Inferior parietal cortex (tissue), 1 donor: ENCODE measurements around the gene ZFP92.

ENCODE experiments used
- DNase-seq: peaks from one replicate; pipeline ENCODE4 v3.0.0-alpha.2; 2016; ENCODE audit errors: extremely low spot score

The ZFP92 gene

DNA sequence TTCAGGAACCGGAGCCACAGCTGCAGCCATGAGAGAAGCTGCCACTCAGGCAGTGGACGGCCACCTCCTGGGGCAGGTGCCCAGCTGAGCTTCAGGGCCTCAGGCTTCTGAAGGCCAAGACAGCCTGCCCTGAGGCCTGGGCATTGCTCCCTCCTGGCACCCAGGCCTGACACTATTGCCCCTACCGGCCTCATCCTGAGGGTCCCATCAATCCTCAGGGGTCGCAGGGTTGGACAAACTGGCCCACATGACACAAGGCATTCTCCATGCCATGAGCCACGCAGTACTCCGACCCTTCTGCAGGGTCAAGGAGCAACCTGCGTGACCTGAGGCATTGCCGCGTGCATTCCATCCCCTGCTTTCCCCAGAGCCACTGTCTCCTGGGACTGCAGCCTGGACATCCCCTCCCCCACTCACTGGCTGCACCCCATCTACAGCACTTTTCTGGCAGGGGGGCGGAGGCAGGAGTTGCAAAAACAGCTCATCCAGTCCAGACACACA lies 3.0 kb upstream of the ZFP92 start:
- DNase-seq: no peak

GRCh38 chrX:153408871-153409351 lies 2.4 kb upstream of the ZFP92 start:
- no peak for DNase-seq

- DNase-seq: no peak
Observed at GRCh38 chrX:153409414-153410101, 1.7 kb upstream of the ZFP92 start.

DNA sequence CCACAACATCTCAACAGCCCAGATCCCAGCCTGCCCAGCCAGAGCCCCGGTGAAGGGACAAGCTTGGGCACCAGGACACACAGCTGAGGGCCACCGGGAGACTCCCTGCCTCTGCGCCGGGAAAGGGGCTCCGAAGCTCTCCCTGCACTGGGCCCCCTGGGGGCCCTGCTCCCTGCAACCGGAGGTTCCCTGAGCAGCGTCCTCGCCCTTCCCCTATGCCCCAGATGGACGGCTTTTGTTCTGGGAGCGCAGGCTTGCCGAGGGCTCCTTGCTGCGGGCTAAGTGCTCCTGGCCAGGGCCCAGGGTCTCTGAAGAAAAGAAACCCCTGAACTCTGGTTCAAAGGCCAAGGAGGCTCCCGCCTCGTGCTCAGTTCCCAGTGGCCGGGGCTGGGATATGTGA lies 899 bp upstream of the ZFP92 start:
- DNase-seq: no peak

DNA sequence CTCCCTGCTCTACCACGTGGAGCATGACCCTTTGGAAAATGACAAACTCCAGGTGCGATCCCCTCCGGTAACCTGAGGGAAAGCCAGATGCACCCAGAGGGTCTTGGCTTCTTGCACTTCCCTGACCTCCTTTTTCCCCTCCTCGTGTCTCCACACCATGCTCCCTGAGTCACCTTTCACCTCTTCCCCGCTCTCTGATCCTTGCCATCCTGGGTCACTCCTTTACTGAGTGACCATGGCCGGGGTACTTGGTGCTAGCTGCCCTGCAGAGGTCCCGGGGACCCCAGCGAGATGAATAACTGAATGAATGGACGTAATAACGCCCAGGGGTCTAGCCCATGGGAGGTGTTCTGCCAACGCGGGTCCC lies 401 bp upstream of the ZFP92 start:
- DNase-seq: no peak

- no peak for DNase-seq
Observed at GRCh38 chrX:153411988-153412574, 809 bp downstream of the ZFP92 start.

DNA sequence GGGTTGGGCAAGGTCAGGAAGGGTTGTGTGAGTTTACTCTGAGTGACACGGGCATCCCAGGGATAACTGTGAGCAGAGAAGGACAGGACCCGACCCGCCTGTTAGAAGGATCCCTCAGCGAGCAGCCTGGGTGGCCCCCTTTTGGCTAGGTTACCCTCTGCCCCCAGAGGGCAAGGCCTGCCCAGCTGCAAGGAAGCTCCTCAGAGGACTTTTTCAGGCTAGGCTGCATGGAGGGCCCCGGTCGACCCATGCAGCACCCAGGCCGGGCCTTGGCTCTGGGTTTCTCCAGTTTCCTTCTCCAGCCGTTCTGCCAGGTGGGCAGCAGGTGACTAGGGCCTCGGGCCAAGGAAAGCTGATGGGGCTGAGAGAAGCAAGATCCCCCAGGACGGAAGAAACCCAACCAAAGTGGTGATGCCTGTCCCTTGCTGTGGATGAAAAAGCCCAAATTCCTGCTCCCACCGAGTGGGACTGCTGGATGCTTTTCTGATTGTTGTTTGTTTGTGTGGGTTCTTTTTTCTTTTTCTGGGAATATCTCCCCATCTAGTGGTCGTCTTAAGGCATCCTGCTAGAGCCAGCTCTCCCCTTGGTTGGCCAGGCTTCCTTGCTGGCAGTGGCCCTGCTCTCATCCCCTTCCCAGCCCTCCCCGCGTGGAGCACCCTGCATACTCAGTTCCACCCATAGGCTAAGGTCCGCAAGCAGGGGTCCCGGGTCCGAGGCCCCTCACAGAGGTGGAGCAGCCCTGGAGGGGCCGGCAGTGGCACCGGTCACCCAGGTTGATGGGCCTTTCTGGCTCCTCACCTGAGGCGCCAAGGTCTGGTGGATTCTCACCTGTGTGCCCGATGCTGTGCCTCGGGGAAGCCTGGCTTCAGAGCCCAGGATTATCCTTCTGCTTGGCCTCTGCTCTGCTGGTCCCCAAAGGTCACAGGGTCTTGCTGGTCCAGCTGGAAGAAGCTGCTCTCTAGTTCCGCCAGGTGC lies 1.8 kb downstream of the ZFP92 start:
- no peak for DNase-seq

- no peak for DNase-seq
Observed at GRCh38 chrX:153413731-153414130, 2.5 kb downstream of the ZFP92 start.

DNA sequence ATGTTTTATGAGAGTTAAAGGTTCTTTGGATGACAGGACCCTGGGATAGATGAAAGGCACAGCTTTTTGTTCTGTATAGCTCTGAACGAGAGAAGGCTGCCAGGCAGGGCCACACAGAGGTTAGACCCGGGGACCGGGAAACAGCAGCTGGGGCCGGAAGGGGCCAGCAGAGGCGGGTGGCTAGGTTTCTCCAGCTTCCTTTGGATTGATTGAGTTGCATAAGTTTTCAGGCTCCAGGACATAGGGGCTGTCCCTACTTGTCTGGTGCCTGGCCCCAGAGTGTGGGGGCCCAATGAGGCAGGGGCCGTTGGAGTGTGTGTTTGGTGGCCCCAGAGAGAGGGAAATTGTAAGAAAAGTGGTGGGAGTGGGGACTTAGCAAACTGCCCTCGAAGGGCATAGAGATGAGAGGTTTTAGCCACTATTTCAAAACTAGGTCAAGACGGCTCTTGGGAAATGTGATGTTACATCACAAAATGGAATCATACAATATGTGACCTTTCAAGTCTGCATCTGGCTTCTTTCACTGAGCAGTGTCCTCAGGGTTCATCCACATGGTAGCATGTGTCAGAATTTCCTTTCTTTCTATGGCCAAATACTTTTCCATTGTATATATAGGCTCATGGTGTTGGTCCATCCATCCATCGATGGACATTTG lies 3.7 kb downstream of the ZFP92 start:
- no peak for DNase-seq

DNA sequence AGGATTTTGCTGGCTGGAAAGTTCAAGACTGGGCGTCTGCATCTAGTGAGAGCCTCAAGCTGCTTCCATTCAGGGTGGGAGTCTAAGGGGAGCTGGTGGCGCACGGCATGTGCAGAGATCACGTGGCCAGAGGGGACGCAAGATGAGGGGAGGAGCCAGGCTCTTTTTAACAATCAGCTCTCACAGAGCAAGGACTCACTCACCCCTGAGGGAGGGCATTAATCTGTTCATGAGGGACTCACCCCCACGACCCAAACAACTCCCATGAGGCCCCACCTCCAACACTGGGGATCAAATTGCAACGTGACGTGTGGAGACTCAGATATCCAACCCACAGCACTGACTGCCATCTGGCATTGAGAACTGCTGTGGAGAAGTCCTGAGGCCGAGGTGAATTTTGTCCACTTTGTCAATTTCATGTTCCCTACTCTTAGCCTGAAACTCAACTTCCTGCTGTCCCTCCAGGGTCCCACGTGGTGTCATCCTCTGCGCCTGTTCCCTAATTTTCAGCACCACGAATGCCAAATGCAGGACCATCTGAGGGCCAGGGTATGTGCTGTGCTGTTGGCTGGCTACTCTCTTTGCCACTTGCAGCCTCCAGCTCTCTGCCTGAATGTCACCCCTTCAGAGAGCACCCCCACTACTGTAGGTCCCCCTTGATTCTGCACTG lies 5.6 kb downstream of the ZFP92 start:
- no peak for DNase-seq

- DNase-seq: no peak
Observed at GRCh38 chrX:153417637-153418036, 6.4 kb downstream of the ZFP92 start.

DNA sequence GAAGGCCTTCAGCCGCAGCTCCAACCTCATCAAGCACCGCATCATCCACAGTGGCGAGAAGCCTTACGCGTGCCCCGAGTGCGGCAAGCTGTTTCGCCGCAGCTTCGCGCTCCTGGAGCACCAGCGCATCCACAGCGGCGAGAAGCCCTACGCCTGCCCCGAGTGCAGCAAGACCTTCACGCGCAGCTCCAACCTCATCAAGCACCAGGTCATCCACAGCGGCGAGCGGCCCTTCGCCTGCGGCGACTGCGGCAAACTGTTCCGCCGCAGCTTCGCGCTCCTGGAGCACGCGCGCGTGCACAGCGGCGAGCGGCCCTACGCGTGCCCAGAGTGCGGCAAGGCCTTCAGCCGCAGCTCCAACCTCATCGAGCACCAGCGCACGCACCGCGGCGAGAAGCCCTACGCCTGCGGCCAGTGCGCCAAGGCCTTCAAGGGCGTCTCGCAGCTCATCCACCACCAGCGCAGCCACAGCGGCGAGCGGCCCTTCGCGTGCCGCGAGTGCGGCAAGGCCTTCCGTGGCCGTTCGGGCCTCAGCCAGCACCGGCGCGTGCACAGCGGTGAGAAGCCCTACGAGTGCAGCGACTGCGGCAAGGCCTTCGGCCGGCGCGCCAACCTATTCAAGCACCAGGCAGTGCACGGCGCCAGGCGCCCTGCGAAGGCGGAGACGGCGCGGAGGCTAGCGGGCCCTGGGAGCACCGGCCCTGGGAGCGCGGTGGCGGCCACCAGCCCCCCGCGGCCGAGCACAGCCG lies 9.8 kb downstream of the ZFP92 start:
- DNase-seq: no peak

DNA sequence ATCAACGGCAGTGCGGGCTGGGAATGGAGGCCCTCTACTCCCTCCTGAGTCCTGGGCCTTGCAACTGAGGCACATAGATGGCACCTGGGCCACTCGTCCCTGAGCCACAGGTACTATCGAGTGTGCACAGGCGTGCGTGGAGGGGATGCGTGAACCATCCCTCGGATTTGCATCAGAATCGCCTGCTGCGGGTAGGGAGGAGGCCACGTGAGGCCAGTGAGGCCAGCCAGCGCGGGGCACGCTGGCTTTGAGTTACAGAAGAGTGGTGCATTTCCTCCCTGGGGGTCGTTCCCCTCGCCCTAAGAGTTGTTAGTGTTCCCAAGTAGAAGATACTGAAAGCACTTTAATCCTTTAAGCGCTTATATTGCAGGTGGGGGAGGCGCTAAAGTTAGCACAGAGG lies 10.6 kb downstream of the ZFP92 start:
- no peak for DNase-seq

DNA sequence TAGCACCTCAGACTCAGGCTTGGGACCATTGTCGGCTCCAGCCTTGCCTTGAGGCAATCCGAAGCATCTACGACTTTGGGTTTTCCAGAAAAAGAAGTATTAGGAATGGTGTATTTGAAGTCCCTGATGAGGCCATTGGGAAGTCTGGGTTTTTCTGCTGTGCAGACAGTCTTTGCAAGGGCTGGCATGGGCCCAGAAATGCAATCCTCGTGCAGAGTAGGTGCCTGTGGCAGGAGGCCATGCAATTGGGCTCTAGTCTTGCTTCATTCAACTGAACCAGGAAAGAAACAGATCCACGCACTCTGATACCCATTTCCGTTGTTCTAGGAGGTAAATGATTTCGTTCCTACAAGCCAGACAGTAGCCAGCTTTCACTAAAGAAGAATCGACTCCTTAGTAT lies 12.4 kb downstream of the ZFP92 start:
- no peak for DNase-seq

- DNase-seq: no peak
Observed at GRCh38 chrX:153426204-153426603, 14.9 kb downstream of the ZFP92 start.

- DNase-seq: no peak
Observed at GRCh38 chrX:153430796-153431195, 19.5 kb downstream of the ZFP92 start.

- DNase-seq: no peak
Observed at GRCh38 chrX:153433161-153433680, 21.9 kb downstream of the ZFP92 start.

DNA sequence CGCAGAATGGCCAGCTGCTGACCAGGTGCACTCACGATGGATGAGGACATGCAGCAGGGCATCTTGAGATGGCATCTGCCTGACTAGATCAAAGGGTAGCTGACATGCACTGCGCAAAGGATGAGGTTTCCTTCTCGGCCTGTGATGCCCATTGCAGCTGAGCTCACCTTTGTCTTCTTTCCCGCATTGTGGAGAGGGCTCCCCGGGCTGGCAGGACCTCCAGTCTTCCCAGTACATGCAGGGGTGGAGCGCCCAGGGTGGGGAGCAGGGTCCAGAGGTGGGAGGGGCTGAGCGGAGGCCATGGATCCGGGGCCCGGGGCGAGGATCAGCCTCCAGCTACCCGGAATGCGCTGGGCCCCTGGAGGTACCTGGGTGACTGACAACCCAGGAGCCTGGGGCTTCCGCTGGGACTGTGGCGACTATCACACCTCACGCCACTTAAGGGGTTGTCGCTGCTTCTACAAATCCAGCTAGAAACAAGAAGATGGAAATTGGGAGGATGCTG lies 22.6 kb downstream of the ZFP92 start:
- no peak for DNase-seq

GRCh38 chrX:153434801-153435200 lies 23.5 kb downstream of the ZFP92 start:
- no peak for DNase-seq

DNA sequence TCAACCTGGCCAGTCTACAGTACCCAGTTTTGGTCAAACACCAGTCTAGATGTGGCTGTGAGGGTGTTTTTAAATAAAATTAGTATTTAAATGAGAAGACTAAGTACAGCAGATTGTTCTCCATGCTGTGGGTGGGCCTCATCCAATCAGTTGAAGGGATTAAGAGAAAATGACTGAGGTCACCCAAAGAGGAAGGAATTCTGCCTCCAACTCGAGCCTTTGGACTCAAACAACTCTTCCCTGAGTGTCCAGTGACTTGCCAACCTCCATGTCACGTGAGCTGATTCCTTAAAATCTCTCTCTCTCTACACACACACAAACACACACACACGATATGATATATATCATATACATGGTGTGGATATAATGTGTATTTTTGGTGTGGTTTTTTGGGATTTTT lies 24.6 kb downstream of the ZFP92 start:
- no peak for DNase-seq
